HG02852 (cell line): ENCODE data around the gene DISP2.
A peak's percentile ranks its signal among the peaks of the same experiment; 100 is the strongest.

Experiments
- ATAC-seq: cut with Tn5 transposase; IDR thresholded peaks from one replicate; pipeline ENCODE4 v1.9.1; 2021; ENCODE audit warnings: mild to moderate bottlenecking, moderate library complexity; ENCODE audit not compliant: unreplicated experiment

DISP2 gene

GRCh38 chr15:40342416-40343320 is 15.4 kb upstream of the DISP2 start:
- no peak for ATAC-seq

- no peak for ATAC-seq
Measured at GRCh38 chr15:40343512-40343911, 14.5 kb upstream of the DISP2 start.

GRCh38 chr15:40344217-40344616 is 13.8 kb upstream of the DISP2 start:
- no peak for ATAC-seq

- ATAC-seq: peak; percentile 51
Measured at GRCh38 chr15:40344631-40345120, 13.3 kb upstream of the DISP2 start.

GRCh38 chr15:40345225-40345866 is 12.7 kb upstream of the DISP2 start:
- ATAC-seq: no peak

- ATAC-seq: no peak
Measured at GRCh38 chr15:40345867-40346578, 12.0 kb upstream of the DISP2 start.

- no peak for ATAC-seq
Measured at GRCh38 chr15:40346579-40347558, 11.2 kb upstream of the DISP2 start.

- no peak for ATAC-seq
Measured at GRCh38 chr15:40347559-40348473, 10.2 kb upstream of the DISP2 start.

GRCh38 chr15:40348474-40348870 is 9.5 kb upstream of the DISP2 start:
- ATAC-seq: no peak

- ATAC-seq: no peak
Measured at GRCh38 chr15:40349163-40349562, 8.9 kb upstream of the DISP2 start.

GRCh38 chr15:40352281-40352901 is 5.6 kb upstream of the DISP2 start:
- ATAC-seq: no peak

GRCh38 chr15:40353697-40354096 is 4.3 kb upstream of the DISP2 start:
- no peak for ATAC-seq

GRCh38 chr15:40354408-40355171 is 3.4 kb upstream of the DISP2 start:
- no peak for ATAC-seq

- ATAC-seq: no peak
Measured at GRCh38 chr15:40355976-40356585, 1.9 kb upstream of the DISP2 start.

GRCh38 chr15:40357246-40357645 is 773 bp upstream of the DISP2 start:
- no peak for ATAC-seq

- peak; percentile 20 for ATAC-seq
Measured at GRCh38 chr15:40358471-40359353, 693 bp downstream of the DISP2 start.

GRCh38 chr15:40360015-40360414 is 2.0 kb downstream of the DISP2 start:
- no peak for ATAC-seq
